Muscle layer of colon (tissue), 2 donors: ENCODE measurements around the gene MYO5B.

Source experiments
- H3K27ac ChIP-seq: one replicate; pipeline ENCODE4 v1.7.0; 2013; ENCODE audit warnings: low read depth, mild to moderate bottlenecking, low read length, moderate library complexity
- H3K27me3 ChIP-seq, 2 donors: one replicate each; pipeline ENCODE4 v1.7.0; 2013; ENCODE audit warnings: low read length in 2 of 2, mild to moderate bottlenecking in 2 of 2; ENCODE audit not compliant: insufficient read depth in 2 of 2, control insufficient read depth in 1 of 2
- H3K36me3 ChIP-seq: one replicate; pipeline ENCODE4 v1.7.0; 2013; ENCODE audit warnings: mild to moderate bottlenecking, low read length; ENCODE audit not compliant: insufficient read depth
- H3K4me1 ChIP-seq: one replicate; pipeline ENCODE4 v1.7.0; 2013; ENCODE audit warnings: mild to moderate bottlenecking, low read length; ENCODE audit not compliant: insufficient read depth
- H3K4me3 ChIP-seq, 2 donors: one replicate each; pipeline ENCODE4 v1.7.0; 2013; ENCODE audit warnings: low read length in 2 of 2, low read depth in 1 of 2, mild to moderate bottlenecking in 1 of 2, moderate library complexity in 1 of 2
- H3K9ac ChIP-seq: one replicate; pipeline ENCODE4 v1.7.0; 2013; ENCODE audit warnings: low read length
- H3K9me3 ChIP-seq: one replicate; pipeline ENCODE4 v1.7.0; 2013; ENCODE audit warnings: mild to moderate bottlenecking, low read length
- donor health status: abdominal sarcoma.
- donor health status: Adenocarcinoma of cecum.

The MYO5B gene

DNA sequence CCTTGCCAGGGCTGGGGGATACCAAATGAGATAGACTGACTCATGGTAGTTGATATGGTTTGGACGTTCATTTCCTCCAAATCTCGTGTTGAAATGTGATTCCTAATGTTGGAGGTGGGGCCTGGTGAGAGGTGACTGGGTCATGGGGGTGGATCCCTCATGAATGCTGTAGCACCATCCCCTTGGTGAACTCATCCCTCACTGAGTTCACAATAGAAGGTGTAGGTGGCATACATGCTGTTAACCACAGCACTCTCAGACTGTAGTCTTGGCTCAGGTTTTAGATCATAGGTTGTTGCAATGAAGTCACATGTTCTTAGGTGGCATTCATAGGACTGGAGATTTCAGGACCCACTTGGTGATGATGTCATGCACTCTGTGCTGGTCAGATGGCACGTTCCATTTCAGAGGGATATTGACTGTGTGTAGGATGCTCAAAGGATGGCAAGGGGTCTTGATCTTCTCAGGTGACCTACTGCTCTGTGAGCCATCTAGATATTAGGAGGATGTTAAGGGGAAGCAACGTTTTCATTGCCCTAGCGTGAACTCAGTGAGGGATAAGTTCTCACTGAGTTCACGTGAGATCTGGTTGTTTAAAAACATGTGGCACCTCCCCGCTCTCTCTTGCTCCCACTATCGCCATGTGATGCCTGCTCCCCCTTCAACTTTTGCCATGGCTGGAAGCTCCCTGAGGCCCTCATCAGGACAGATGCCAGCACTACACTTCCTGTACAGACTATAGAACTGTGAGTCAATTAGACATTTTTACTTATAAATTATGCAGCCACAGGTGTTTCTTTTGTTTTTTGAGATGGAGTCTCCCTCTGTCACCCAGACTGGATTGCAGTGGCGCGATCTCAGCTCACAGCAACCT lies 307.8 kb downstream of the MYO5B start:
- Histone ChIP-seq H3K9ac (no peak overlapping the region), H3K4me1 (no peaks in the 10 kb centered on the region), H3K27me3 (no peaks in the 10 kb centered on the region), H3K4me3 (no peak overlapping the region), H3K27ac (no peak overlapping the region), H3K36me3 (no peaks in the 10 kb centered on the region), H3K9me3 (no peaks in the 10 kb centered on the region)

DNA sequence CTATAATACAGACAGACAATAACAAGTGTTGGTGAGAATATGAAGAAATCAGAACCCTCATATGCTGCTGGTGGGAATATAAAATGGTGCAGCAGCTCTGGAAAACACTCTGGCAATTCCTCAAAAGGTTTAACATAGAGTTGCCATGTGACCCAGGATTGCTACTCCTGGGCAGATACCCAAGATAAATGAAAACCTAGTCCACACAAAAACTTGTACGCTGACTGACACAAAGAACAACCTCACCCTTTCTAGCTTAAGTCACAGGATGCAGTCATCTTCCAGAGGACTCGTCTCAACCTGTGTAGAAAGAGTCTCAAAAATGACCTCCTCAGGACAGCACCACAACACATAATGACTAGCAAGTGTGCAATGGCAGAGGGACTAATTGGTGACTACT lies 310.0 kb downstream of the MYO5B start:
- Histone ChIP-seq H3K36me3 (no peaks in the 10 kb centered on the region), H3K27me3 (no peaks in the 10 kb centered on the region), H3K27ac (no peak overlapping the region), H3K9me3 (no peaks in the 10 kb centered on the region), H3K4me1 (no peaks in the 10 kb centered on the region), H3K9ac (no peak overlapping the region), H3K4me3 (no peak overlapping the region)

DNA sequence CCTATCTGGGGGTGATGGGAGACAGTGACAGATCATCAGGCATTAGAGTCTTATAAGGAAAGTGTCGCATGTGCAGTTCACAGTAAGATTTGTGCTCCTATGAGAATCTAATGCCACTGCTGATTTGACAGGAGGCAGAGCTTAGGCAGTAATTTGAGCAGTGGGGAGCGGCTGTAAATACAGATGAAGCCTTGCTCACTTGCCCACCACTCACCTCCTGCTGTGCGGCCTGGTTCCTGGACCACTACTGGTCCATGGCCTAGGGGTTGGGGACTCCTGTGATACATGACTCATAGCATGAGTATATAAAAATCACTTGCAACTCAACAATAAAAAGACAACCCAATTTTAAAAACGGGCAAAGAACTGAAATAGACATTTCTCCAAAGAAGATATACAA lies 310.5 kb downstream of the MYO5B start:
- Histone ChIP-seq H3K27ac (no peak overlapping the region), H3K4me1 (no peaks in the 10 kb centered on the region), H3K9me3 (no peaks in the 10 kb centered on the region), H3K9ac (no peak overlapping the region), H3K4me3 (no peak overlapping the region), H3K27me3 (no peaks in the 10 kb centered on the region), H3K36me3 (no peaks in the 10 kb centered on the region)

DNA sequence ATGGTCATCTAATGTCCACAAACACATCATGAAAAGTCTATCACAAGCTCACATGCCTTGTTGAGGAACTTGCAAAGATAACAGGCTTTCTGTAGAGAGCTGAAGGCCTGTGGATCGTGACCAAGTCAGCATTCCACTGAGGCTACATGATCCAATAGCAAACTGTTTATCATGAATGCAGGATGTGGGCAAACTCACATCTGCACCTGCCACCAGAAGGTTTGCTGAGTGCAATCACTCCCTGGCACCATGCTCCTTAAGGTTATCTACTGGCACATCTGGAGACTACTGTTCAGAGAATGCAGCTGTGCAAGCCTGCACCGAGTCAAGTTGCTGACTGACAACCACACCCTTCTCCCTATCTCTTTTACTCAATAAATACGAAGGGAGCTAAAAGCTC lies 314.3 kb downstream of the MYO5B start:
- no peaks in the 10 kb centered on the region for H3K9me3 ChIP-seq
- no peaks in the 10 kb centered on the region for H3K36me3 ChIP-seq
- no peak overlapping the region for H3K4me3 ChIP-seq
- no peaks in the 10 kb centered on the region for H3K27me3 ChIP-seq
- no peak overlapping the region for H3K9ac ChIP-seq
- H3K27ac ChIP-seq = no peak overlapping the region
- H3K4me1 ChIP-seq = no peaks in the 10 kb centered on the region

DNA sequence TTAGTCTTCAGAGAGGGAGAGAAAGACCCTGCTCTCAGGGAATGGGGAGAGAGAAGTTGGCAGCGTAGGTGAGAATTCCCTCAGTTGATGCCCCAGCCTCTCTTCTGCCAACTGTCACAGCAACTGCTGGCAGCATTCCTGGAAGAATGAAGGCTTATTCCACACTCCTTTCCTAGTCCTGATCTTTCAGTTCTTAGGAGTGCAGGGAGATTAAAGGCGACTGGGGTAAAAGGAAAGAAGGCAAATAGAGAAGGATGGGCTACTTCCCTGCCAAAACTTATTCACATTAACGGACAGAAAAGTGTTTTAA lies 315.7 kb downstream of the MYO5B start:
- Histone ChIP-seq H3K27ac (no peak overlapping the region), H3K36me3 (no peaks in the 10 kb centered on the region), H3K4me3 (no peak overlapping the region), H3K9me3 (no peaks in the 10 kb centered on the region), H3K27me3 (no peaks in the 10 kb centered on the region), H3K4me1 (no peaks in the 10 kb centered on the region), H3K9ac (no peak overlapping the region)

DNA sequence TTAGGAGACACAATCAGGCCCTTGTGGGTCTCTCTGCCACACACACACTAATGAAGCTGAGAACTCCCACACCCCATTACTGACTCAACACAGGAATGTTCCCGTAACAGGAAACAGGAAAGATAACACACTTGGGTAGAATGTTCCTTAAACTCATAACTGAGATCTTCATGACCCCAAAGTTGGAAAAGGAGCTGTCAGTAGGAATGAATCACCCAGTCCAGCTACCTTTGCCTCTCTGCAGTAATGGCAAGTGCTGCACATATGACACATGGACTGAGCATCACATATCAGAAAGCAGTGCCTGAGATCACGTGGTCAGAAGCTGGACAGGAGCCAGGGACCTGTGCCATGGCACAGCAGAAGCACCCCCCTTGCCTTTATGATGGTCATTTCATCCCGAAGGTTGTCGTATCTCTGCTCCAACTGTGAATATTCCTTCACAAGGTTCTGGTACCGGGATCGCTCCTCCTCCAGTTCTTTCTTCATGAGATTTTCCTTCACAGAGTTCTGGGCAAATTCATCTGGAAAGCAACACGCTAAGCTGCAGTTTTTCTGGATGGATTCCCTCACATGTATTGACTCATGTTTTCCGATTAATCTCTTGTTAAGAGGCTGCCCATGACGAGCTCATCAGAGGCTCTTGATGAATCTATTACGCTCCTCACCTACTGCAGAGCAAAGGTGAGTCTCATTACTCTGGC lies 316.2 kb downstream of the MYO5B start:
- H3K36me3 ChIP-seq = no peaks in the 10 kb centered on the region
- no peaks in the 10 kb centered on the region for H3K9me3 ChIP-seq
- no peak overlapping the region for H3K4me3 ChIP-seq
- H3K27me3 ChIP-seq = no peaks in the 10 kb centered on the region
- no peaks in the 10 kb centered on the region for H3K4me1 ChIP-seq
- no peak overlapping the region for H3K27ac ChIP-seq
- no peak overlapping the region for H3K9ac ChIP-seq

DNA sequence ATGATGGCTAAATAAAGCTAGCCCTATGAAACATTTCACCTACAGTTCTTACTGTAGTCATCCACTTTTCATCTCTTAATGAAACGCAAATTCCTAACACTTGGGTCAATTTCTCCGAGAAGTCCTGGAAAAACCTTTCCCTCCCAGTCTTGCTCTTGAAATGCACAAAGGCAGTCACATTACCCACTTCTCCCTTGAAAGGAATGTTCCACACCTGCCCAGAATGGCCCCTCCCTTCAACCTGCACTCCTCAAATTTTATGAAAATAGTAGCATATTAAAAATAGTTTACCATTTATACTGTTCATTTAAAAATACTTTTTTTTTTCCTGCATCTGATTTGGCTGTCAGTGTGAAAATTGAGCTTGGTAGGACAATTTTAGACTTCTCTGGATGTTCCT lies 316.9 kb downstream of the MYO5B start:
- no peaks in the 10 kb centered on the region for H3K4me1 ChIP-seq
- H3K27me3 ChIP-seq = no peaks in the 10 kb centered on the region
- no peak overlapping the region for H3K27ac ChIP-seq
- no peak overlapping the region for H3K9ac ChIP-seq
- no peaks in the 10 kb centered on the region for H3K36me3 ChIP-seq
- H3K4me3 ChIP-seq = no peak overlapping the region
- no peaks in the 10 kb centered on the region for H3K9me3 ChIP-seq

DNA sequence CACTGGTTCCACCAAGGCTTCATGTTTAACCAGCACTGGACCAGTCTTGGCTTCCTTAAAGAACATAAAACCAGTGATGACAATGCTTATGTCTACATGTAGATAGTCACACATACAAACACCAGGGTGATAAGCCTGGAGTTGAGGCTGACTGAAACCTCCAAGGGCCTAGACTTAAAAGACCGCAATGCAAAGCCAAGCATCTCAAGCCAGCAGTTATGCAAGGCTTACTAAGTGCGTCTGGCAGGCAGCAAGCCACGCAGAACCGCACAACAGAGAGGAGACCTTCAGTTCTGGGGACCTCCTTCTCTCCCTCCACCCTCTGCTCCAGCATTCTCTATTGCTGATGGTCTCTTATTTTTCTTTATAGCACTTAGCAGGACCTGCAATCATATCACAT lies 318.4 kb downstream of the MYO5B start:
- no peaks in the 10 kb centered on the region for H3K36me3 ChIP-seq
- no peak overlapping the region for H3K9ac ChIP-seq
- H3K27me3 ChIP-seq = no peaks in the 10 kb centered on the region
- no peak overlapping the region for H3K27ac ChIP-seq
- no peaks in the 10 kb centered on the region for H3K4me1 ChIP-seq
- H3K4me3 ChIP-seq = no peak overlapping the region
- H3K9me3 ChIP-seq = no peaks in the 10 kb centered on the region

DNA sequence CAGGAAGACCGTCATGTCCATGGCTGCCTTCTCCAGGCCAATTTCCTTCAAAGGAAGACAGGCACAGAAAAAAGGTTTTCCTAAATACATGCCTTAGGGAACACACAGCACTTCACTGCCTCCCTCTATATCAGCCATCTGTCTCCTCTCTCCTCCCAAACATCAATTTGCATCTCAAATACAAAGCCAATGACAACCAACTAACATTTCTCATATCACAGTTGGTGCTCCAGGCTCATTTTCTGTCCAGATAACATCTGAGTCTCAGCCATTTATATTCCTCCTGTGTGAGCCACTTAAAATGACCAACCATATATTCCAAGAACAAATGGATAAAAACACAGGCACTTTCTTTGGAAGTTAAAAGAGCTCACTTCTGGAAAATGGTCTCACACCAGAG lies 319.2 kb downstream of the MYO5B start:
- H3K9me3 ChIP-seq = no peaks in the 10 kb centered on the region
- H3K4me1 ChIP-seq = no peaks in the 10 kb centered on the region
- H3K36me3 ChIP-seq = no peaks in the 10 kb centered on the region
- H3K27me3 ChIP-seq = no peaks in the 10 kb centered on the region
- H3K9ac ChIP-seq = no peak overlapping the region
- no peak overlapping the region for H3K4me3 ChIP-seq
- no peak overlapping the region for H3K27ac ChIP-seq

DNA sequence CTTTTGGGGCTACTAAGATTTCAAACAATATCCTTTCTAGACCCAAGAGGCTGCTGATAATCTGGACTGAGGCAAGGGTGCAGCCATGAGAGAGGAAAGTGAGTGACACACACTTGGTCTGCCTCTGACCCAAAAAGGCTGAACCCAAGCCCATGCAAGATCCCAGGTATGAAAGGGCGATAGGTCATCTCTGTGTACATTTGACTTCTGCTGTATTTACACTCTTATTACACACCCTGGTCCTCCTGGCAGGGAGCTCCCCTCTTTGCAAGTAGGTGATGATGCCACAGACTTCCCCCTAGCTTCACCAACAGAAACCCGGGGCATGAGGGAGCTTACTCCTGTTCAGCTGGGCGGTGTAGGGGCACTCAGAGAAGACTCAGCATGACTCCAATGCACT lies 319.8 kb downstream of the MYO5B start:
- no peak overlapping the region for H3K9ac ChIP-seq
- no peaks in the 10 kb centered on the region for H3K27me3 ChIP-seq
- no peaks in the 10 kb centered on the region for H3K9me3 ChIP-seq
- H3K4me3 ChIP-seq = no peak overlapping the region
- H3K36me3 ChIP-seq = no peaks in the 10 kb centered on the region
- no peak overlapping the region for H3K27ac ChIP-seq
- H3K4me1 ChIP-seq = no peaks in the 10 kb centered on the region

DNA sequence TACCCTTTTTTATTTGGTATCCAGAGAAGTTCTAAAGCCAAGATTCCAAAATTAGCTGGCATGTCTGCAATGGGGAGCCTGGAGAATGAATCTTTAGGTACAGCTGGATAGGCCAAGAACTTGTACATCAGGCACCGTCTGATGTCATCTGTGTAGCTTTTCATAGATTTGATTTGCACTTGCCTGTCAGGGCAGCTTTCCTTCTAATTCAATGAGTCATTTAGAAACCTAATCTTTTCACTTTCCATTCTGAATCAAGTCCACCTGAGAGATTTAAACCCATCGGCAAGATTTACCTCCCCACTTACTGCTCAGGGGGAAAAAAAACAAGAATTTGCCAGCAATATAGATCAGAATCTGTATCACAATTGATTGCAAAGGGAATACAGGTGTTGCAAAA lies 320.7 kb downstream of the MYO5B start:
- Histone ChIP-seq H3K27me3 (no peaks in the 10 kb centered on the region), H3K27ac (no peak overlapping the region), H3K36me3 (no peaks in the 10 kb centered on the region), H3K9ac (no peak overlapping the region), H3K4me1 (no peaks in the 10 kb centered on the region), H3K4me3 (no peak overlapping the region), H3K9me3 (no peaks in the 10 kb centered on the region)

DNA sequence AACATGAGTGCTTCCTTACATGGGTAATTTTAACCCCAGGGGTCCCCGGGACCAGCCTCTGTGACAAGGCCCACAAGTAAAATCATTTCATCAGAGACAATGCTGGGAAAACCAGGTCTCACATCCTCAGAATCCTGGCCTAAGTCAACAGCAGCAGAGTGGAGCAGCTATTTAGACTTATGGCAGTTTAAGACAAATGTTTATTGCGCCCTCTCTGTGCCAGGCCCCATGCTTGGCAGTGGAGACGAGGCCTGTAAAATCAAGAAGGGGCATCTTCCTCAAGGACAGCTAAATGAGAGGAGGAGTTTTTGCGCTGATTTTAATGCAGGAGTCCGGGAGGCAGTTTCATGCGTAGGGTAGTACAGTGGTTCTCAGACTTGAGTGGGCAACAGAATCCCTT lies 325.6 kb downstream of the MYO5B start:
- Histone ChIP-seq H3K4me1 (no peaks in the 10 kb centered on the region), H3K9ac (no peak overlapping the region)

More for the DNA sequence above, 325.6 kb downstream of the MYO5B start:
- H3K36me3 ChIP-seq = no peaks in the 10 kb centered on the region
- H3K27me3 ChIP-seq = no peaks in the 10 kb centered on the region
- no peak overlapping the region for H3K4me3 ChIP-seq
- no peak overlapping the region for H3K27ac ChIP-seq
- no peaks in the 10 kb centered on the region for H3K9me3 ChIP-seq
